GM10248 (cell line): ENCODE measurements around the gene BAIAP2L1.
"Not testable (repeated sequence)": the region's sequence is repeated elsewhere in the genome, so short reads cannot be mapped to it uniquely, and the experiment has no call there.

Source experiments
- CTCF ChIA-PET: fragments of 300-600 bp; sonication (Branson Sonifier 250); formaldehyde crosslinking; extraction: SDS; loops from one replicate; lab custom pipeline; 2021; ENCODE audit warnings: antibody characterized with exemption; lab: Yijun Ruan, JAX
- POLR2A ChIA-PET: fragments of 350-650 bp; sonication (Branson Sonifier 250); formaldehyde crosslinking; extraction: SDS; loops from one replicate; lab custom pipeline; 2020; ENCODE audit warnings: antibody characterized with exemption; lab: Yijun Ruan, JAX
- DNase-seq: peaks from one replicate; pipeline ENCODE4 v3.0.0; 2012; ENCODE audit errors: extremely low spot score
- CTCF ChIP-seq: IDR thresholded peaks from 2 replicates; pipeline ENCODE4 v1.5.1; 2012; ENCODE audit warnings: mild to moderate bottlenecking, low read depth; ENCODE audit errors: extremely low read depth, missing control alignments, control extremely low read depth

BAIAP2L1 gene

GRCh38 chr7:98420966-98421612, 20.2 kb upstream of the BAIAP2L1 start:
- peak; percentile 95 for TF ChIP-seq CTCF
- CTCF ChIA-PET: interaction anchor here (0.7 to 22.5 kb wide), 16 partner anchors 10 to 456 kb away, joined by 3 to 358 read pairs (median 4); partner anchors contain the start of gene BAIAP2L1
- POLR2A ChIA-PET: no interaction called here
- peak; percentile 82 for DNase-seq

GRCh38 chr7:98419988-98420387, 19.1 kb upstream of the BAIAP2L1 start:
- POLR2A ChIA-PET, DNase-seq: not testable (repeated sequence)
- CTCF ChIA-PET: interaction anchor here (1.1 to 22.5 kb wide), 8 partner anchors 10 to 435 kb away, joined by 3 to 358 read pairs (median 8); partner anchors contain the start of gene BAIAP2L1

GRCh38 chr7:98419316-98419691, 18.4 kb upstream of the BAIAP2L1 start:
- DNase-seq, POLR2A ChIA-PET: not testable (repeated sequence)
- CTCF ChIA-PET: interaction anchor here (1.1 to 22.5 kb wide), 6 partner anchors 8 to 420 kb away, joined by 3 to 358 read pairs (median 15); partner anchors contain the start of gene BAIAP2L1

- DNase-seq: no peak
- ChIA-PET CTCF (interaction anchor here (1.1 to 22.5 kb wide), 5 partner anchors 8 to 420 kb away, joined by 3 to 358 read pairs (median 22); partner anchors contain the start of gene BAIAP2L1), POLR2A (no interaction called here)
- no peak for TF ChIP-seq CTCF
Measured at GRCh38 chr7:98418636-98419315, 17.9 kb upstream of the BAIAP2L1 start.

GRCh38 chr7:98418271-98418635, 17.4 kb upstream of the BAIAP2L1 start:
- POLR2A ChIA-PET: no interaction called here
- DNase-seq: no peak
- CTCF ChIA-PET: interaction anchor here (2.5 to 22.5 kb wide), 5 partner anchors 13 to 421 kb away, joined by 8 to 358 read pairs (median 22); partner anchors contain the start of gene BAIAP2L1
- no peak for TF ChIP-seq CTCF

- not testable (repeated sequence) for DNase-seq
- CTCF ChIA-PET: interaction anchor here (1.0 to 22.5 kb wide), 6 partner anchors 12 to 421 kb away, joined by 3 to 358 read pairs (median 8); partner anchors contain the start of gene BAIAP2L1
Measured at GRCh38 chr7:98417604-98418270, 16.8 kb upstream of the BAIAP2L1 start.

GRCh38 chr7:98414205-98414900, 13.5 kb upstream of the BAIAP2L1 start:
- TF ChIP-seq CTCF: no peak
- no peak for DNase-seq
- CTCF ChIA-PET: no interaction called here
- POLR2A ChIA-PET: no interaction called here

More at GRCh38 chr7:98417604-98418270, 16.8 kb upstream of the BAIAP2L1 start:
- POLR2A ChIA-PET: not testable (repeated sequence)

GRCh38 chr7:98413655-98414054, 12.8 kb upstream of the BAIAP2L1 start:
- CTCF ChIA-PET, POLR2A ChIA-PET, DNase-seq: not testable (repeated sequence)
